ENCODE measurements around the gene RFX7. TPM values are rescaled to one million over a fixed set of nuclear protein-coding genes. Genes with fewer than 3 reads are reported as not detected.

RFX7 gene
- total and polyA plus RNA-seq, 8 donors = 0.58 to 41.4 (median 1.7) TPM

- intact Hi-C loops (cut with DNase I; ENCODE audit: low total_unique reads) = no loop called here
These were observed 169.0 kb downstream of the RFX7 start for GRCh38 chr15:56074481-56075265.

DNA sequence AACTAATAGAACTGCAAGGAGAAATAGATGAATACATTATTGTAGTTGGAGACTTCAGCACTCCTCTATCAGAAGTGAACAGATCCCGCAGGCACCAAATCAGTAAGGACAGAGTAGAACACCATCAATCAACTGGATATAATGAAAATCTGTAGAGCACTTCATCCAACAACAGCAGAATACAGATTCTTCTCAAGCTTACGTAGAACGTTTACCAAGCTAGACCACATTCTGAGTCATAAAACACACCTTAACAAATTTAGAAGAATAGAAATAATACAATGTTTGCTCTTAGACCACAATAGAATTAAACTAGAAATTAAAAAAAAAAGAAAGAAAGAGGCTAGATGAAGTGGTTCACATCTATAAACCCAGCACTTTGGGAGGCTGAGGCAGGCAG is 179.5 kb downstream of the RFX7 start:
- Histone ChIP-seq H3K9me3 (no peaks in the 10 kb centered on the region), H3K4me1 (no peaks in the 10 kb centered on the region), H3K27ac (no peak overlapping the region), H3K27me3 (no peaks in the 10 kb centered on the region), H3K36me3 (no peaks in the 10 kb centered on the region), H3K4me3 (no peak overlapping the region)
- intact Hi-C loops (cut with DNase I; ENCODE audit: low total_unique reads) = no loop called here
- TF ChIP-seq EP300 (IDR thresholded peaks at IDR 0.05) = no peak
- no peak for TF ChIP-seq POLR2A (IDR thresholded peaks at IDR 0.05)
- no peak for TF ChIP-seq CTCF (IDR thresholded peaks at IDR 0.05)
- TF ChIP-seq POLR2AphosphoS5 (IDR thresholded peaks at IDR 0.05) = no peak
- 46 to 61% (median 58%) methylated on average over 3 of the region's 3 CpGs for WGBS, 5 donors
- DNase-seq = no peak

More at GRCh38 chr15:56074481-56075265, 169.0 kb downstream of the RFX7 start:
- TF ChIP-seq POLR2AphosphoS5 (IDR thresholded peaks at IDR 0.05) = no peak
- TF ChIP-seq POLR2A (IDR thresholded peaks at IDR 0.05) = no peak
- no peak for TF ChIP-seq CTCF (IDR thresholded peaks at IDR 0.05)
- no peak for TF ChIP-seq EP300 (IDR thresholded peaks at IDR 0.05)
- DNase-seq = no peak
- no peaks in the 10 kb centered on the region for H3K36me3 ChIP-seq
- H3K4me1 ChIP-seq = no peaks in the 10 kb centered on the region
- 33 to 46% (median 44%) methylated on average over 5 of the region's 5 CpGs for WGBS, 5 donors
- H3K9me3 ChIP-seq = no peaks in the 10 kb centered on the region
- H3K4me3 ChIP-seq = no peak overlapping the region
- no peaks in the 10 kb centered on the region for H3K27me3 ChIP-seq
- no peak overlapping the region for H3K27ac ChIP-seq

DNA sequence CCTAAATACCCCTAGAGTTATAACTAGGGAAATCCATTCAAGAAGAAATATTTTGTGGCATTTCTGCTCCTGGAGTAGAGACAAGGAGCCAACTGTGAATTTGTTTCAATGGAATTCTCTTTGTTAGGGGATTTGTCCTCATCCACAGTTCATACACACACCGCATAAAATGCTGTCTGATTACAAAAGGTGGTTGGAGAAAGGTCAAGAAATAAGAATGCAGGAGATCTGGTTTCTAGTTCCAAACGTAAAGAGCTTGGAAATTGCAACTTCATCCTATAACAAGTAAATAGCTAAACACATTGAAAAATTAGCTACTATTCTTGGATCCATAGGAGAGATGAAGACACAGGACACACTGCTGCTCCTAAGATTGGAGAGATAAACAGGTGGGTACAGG is 184.0 kb downstream of the RFX7 start:
- no peaks in the 10 kb centered on the region for H3K27me3 ChIP-seq
- no peaks in the 10 kb centered on the region for H3K36me3 ChIP-seq
- 45 to 68% (median 54%) methylated on average over 2 of the region's 2 CpGs for WGBS, 5 donors
- no peak overlapping the region for H3K27ac ChIP-seq
- TF ChIP-seq POLR2A (IDR thresholded peaks at IDR 0.05) (no peak), POLR2AphosphoS5 (IDR thresholded peaks at IDR 0.05) (no peak), EP300 (IDR thresholded peaks at IDR 0.05) (no peak), CTCF (IDR thresholded peaks at IDR 0.05) (no peak)
- H3K4me3 ChIP-seq = no peak overlapping the region
- intact Hi-C loops (cut with DNase I; ENCODE audit: low total_unique reads) = no loop called here
- no peaks in the 10 kb centered on the region for H3K4me1 ChIP-seq
- no peak for DNase-seq
- H3K9me3 ChIP-seq = no peaks in the 10 kb centered on the region

DNA sequence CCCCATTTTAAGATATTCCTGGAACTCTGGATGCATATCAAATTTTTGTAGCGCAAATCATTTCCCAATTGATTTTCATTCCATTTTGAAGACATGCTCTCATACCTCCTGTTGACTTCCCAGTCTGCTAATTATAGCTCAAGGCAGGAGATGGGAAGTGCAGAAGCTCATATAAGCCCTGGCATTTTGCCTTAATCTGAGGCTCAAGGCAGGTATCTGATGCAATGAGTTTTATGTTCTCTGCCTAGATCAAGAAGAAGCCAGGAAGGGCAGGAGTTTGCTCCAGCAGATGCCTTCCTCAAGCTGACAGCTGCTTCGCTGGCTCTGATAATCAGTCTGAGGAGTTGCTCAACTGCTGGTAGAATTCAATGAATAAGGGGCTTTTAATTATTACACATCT is 184.7 kb downstream of the RFX7 start:
- intact Hi-C loops (cut with DNase I; ENCODE audit: low total_unique reads) = no loop called here
- no peak for TF ChIP-seq CTCF (IDR thresholded peaks at IDR 0.05)
- no peak for TF ChIP-seq POLR2A (IDR thresholded peaks at IDR 0.05)
- no peak for TF ChIP-seq EP300 (IDR thresholded peaks at IDR 0.05)
- TF ChIP-seq POLR2AphosphoS5 (IDR thresholded peaks at IDR 0.05) = no peak
- Histone ChIP-seq H3K27me3 (no peaks in the 10 kb centered on the region), H3K9me3 (no peaks in the 10 kb centered on the region), H3K4me3 (no peak overlapping the region), H3K36me3 (no peaks in the 10 kb centered on the region), H3K27ac (no peak overlapping the region), H3K4me1 (no peaks in the 10 kb centered on the region)
- DNase-seq = no peak
- 86 to 94% (median 92%) methylated on average over 2 of the region's 2 CpGs for WGBS, 5 donors
